C4-2B (cell line): ENCODE data around the gene ALPL.

Experiments
- CTCF ChIP-seq: fragments of 450-650 bp; conservative IDR thresholded peaks from 2 replicates; pipeline ENCODE4 v1.5.1; 2017; ENCODE audit warnings: mild to moderate bottlenecking
- ZFX ChIP-seq: fragments of 450-650 bp; IDR thresholded peaks from 2 replicates; pipeline ENCODE4 v1.6.1; 2017

- TF ChIP-seq CTCF (no peak), ZFX (no peak)
Observed at GRCh38 chr1:21574466-21575151, 65.4 kb downstream of the ALPL start.
